GM21423 (cell line): ENCODE data around the gene SH3BP2.

Experiments
- ATAC-seq: cut with Tn5 transposase; IDR thresholded peaks from one replicate; pipeline ENCODE4 v1.9.1; 2021; ENCODE audit warnings: mild to moderate bottlenecking, moderate library complexity; ENCODE audit not compliant: unreplicated experiment

SH3BP2 gene

GRCh38 chr4:2869659-2870058 is 76.8 kb downstream of the SH3BP2 start:
- no peak for ATAC-seq

DNA sequence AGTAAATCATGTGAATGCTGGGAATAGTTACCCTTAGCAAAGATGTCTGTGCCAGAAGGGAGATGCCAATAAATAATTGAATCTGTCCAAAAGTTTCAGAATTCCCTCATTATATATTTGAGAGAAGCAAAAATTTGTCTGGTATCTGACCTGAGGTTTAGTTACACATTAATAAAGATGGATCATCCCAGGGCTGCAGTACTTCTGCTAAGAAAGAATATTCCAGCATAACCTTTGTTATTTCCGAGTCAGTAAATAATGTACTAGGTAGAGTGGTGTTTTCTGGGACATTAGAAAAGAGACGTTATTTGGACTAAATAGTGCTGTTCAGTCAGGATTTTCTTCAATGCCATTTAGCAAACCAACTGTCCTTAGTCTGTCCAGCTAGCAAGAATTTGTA is 77.2 kb downstream of the SH3BP2 start:
- no peak for ATAC-seq

GRCh38 chr4:2871466-2871865 is 78.6 kb downstream of the SH3BP2 start:
- ATAC-seq: no peak

DNA sequence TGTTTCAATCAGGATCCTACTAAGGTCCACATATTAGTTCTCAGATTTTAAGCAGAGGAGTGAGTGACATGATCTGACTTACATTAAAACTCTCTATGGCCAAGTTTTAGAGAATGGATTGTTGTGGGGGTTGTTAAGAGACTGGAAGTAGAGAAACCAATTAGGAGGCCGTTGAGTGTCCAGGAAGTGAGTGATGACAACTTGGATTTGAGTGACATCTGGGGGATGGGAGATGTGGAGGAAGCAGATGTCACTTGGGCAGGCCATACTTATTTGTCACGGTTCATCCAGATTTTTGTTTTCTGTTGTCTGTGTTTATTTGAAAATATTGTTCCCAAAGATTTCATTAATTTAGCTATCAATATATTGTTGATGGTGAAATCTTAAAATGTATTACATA is 79.0 kb downstream of the SH3BP2 start:
- ATAC-seq: no peak

DNA sequence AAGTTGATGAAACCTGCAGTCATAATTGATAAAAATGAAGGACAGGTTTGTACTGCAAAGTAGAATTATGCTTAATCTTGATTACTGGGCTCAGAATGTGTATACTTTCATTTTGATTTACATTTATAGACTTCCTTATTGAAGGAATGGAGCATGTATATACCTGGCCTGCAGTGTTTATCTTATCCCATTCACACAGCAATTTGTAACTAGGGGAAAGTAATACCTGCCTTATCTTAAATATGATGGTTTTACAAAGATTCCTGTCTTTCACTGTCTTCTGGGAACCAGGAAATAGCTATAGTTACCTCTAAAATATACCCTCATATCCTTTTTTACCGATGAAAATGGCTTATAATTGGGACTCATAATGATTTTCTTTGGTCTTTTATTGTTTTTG is 80.4 kb downstream of the SH3BP2 start:
- no peak for ATAC-seq

GRCh38 chr4:2874861-2875260 is 82.0 kb downstream of the SH3BP2 start:
- no peak for ATAC-seq

GRCh38 chr4:2875556-2875955 is 82.7 kb downstream of the SH3BP2 start:
- ATAC-seq: no peak

DNA sequence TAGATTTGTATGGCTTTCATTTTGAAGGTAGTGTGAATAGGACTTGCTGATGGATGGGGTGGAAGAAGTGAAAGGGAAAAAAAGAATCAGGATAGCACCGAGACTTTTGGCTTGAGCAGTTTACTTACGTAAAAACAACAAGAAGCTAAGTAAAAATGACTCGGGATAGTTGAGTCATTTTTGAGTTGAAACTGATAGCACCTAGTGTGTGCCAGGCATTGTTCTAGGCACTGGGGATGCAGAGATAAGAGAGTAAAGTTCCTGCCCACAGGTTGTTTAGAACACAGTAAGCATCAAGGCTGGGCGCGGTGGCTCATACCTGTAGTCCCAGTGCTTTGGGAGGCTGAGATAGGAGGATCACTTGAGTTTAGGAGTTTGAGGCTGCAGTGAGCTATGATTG is 85.5 kb downstream of the SH3BP2 start:
- no peak for ATAC-seq

GRCh38 chr4:2879026-2879425 is 86.1 kb downstream of the SH3BP2 start:
- ATAC-seq: no peak

DNA sequence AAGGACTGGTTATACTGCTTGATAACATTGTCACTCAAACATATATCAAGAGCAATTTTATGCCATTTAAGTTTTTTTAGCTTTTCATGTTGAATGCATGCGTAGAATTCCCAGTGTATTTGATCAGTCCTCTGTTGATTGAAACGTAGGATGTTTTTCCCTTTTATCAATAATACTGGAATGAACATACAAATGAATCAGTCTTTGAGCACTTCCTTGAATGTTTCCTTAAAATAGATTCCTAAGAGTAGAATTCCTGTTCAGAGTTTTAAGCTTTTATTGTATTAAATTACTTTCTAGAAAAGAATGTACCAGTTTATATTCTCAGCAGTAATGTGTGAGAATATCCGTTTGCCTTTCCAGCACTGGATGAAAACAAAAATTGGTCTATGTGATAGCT is 88.5 kb downstream of the SH3BP2 start:
- ATAC-seq: no peak

- ATAC-seq: no peak
Observed at GRCh38 chr4:2882341-2882740, 89.5 kb downstream of the SH3BP2 start.

- ATAC-seq: no peak
Observed at GRCh38 chr4:2886161-2886560, 93.3 kb downstream of the SH3BP2 start.

DNA sequence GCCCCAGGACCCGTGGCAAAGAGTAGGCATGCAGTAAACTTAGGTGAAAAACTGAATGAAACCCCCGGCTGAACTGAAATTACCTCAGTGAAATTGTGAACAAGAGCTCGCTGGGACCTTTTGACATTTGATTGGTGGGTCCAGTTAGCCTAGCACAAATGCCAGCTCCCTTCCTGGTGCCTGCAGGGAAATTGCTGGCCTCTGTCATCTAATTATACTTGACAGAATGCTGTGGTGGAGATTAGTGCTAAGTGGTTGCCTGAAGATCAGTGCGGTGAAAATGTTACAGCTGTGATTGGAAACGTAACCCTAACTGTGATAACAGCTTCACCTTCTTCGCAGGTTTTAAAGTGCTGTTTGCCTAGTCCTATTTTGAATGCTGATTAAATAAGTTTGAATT is 93.7 kb downstream of the SH3BP2 start:
- ATAC-seq: no peak

DNA sequence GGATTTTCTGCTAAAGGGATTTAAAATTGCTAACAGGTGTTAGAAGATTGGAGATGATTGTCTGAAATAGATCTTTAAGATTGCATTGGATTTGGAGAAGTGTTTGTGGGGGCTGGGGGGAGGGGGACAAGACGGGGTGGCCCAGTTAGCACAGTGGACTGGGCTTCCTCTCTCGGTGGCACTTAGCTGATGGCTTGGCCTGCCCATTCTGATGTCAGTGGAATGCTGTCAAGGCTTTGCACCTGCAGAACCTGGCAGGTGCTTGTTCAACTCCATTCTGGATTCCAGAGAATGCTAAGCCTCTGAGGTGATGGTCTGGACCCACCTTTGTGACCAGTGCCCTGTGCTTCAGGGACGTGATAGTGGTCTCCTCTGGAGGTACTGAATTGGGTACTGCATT is 94.5 kb downstream of the SH3BP2 start:
- ATAC-seq: no peak

DNA sequence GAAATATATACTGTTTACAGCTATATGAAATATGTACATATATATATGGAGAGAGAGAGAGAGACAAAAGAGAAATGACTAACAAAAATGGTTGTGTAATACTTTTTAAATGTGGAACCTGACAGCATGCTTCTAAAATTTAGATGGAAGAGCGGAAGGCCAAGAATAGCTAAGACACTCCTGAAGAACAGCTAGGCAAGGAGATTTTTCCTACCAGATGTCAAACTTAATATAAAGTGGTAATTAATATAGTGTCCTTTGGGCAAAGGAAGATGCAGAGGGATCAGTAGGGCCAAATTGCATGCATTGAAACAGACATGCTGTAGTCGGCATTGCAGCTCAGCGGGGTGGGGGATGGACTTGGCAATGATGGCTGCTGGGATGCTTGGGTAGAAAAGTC is 96.0 kb downstream of the SH3BP2 start:
- no peak for ATAC-seq
